GM21515 (cell line): ENCODE measurements around the gene HEATR3.
"Not testable (repeated sequence)": the region's sequence is repeated elsewhere in the genome, so short reads cannot be mapped to it uniquely, and the experiment has no call there.

Experiments used
- ATAC-seq: cut with Tn5 transposase; IDR thresholded peaks from one replicate; pipeline ENCODE4 v1.9.1; 2021; ENCODE audit not compliant: unreplicated experiment

The HEATR3 gene

DNA sequence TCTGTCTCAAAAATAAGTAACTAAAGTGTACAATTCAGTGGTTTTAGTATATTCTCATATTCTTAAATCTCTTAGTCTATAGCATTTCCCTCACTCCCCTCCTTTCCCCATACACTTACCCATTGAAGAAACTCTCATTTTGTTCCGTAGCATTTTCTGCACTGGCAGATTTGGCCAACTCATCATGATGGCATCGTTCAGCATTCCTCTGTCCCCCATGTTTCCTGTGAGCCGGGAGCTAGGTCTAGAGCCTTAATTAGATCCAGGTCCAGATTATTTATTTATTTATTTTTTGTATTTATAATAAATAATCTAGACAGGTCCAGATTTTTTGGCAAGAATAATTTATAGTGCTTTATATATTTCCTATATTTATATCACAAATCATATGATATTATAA, 31.0 kb downstream of the HEATR3 start:
- no peak for ATAC-seq

- ATAC-seq: no peak
These were observed 34.3 kb downstream of the HEATR3 start for GRCh38 chr16:50099957-50100648.

DNA sequence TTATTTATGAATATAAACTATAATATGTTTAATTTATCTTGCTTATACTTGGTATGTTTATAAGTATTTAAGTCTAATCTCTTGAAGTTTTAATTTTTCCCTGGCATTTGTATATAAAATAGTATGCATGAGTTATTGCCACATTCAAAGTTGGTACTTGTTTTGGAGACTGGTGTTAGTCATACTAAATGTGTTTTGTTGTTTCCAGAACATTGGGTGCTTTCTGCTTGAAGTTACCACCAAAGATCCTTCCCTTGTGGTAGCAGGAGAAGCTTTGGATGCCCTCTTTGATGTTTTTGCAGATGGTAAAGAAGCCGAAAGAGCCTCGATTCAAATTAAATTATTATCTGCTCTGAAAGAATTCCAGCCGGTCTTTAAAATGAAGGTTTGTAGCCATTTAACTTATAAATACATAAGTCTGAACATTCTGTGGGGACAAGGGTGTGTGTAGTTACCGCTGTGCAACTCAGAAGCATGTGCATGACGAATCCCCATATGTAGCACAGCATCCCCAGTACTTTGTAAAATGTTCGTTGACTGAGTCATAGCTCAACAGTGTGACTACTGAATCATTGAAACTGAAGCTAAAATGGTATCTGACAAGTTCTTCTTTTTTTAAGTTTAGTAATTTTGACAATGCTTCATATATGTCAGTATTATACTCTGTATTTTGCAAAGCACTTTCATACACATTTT, 36.4 kb downstream of the HEATR3 start:
- no peak for ATAC-seq

- ATAC-seq: no peak
These were observed 38.0 kb downstream of the HEATR3 start for GRCh38 chr16:50103764-50104163.

DNA sequence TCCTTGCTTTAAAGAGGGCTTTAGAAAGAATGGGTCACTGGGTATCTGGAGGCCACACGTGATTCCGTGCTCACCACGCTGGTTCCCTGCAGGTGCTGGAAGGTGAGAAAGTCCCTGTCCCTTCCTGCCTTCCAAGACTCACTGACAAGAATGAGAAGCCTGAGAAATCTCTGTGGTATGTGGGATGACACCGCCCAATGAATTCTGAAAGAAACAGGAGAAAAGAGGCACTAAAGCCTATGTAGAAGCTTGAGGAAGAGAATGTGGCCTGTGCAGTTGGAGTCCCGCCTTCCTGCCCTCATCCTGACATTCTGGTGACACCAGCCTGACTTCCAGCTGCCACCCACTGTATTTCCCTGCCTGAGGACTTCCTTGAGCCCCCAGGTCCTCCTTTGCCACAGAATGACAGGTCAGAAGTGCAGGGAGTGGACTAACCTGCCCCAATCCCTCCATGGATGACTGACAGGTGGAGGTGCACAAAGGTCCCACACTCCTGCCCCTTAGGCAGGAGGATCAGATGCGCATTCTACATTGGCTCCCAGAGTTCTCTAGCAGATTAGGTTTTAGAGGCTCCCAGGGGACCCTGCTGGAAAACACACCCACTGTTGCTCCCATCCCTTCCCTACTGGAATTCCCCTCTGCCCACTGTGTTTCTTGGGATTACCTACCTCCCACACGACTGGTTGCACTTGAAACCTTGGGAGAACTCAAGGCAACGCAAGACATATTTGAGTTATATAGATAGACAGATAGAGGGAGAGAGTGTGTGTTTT, 48.8 kb downstream of the HEATR3 start:
- ATAC-seq: no peak

DNA sequence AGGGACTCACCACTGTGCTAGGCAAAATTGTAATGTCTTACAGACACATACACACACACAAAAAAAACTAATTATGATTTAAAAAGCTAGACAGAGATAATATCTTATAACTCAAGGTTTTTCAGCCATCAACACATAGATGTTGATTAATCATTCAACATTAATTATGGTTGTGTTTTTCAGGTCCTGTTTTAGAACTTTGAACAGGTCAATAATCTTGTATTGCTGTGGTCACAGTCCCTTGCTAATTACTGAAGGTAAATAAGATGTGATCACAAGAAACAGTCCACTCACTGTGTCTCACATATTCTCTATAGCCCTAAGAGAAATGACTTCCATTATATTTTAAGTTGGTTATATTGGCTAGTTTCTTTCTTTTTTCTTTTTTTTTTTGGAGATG, 54.9 kb downstream of the HEATR3 start:
- ATAC-seq: no peak

DNA sequence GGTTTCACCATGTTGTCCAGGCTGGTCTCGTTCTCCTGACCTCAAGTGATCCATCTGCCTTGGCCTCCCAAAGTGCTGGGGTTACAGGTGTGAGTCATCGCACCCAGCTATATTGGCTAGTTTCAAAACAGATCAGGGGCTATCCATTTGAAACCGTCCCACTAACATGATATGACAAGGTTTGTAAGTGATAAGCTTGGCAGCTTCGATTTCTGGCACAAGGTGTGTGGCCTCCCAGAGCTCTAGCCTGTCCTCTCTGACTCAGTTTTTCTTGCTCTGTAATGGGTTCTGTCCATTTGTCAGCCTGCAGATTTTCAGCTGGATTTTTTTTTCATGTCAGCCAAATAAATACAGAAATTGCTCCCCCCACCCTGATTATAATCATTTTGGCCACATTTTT, 55.5 kb downstream of the HEATR3 start:
- no peak for ATAC-seq

GRCh38 chr16:50121721-50122445, 56.1 kb downstream of the HEATR3 start:
- ATAC-seq: peak; percentile 65

DNA sequence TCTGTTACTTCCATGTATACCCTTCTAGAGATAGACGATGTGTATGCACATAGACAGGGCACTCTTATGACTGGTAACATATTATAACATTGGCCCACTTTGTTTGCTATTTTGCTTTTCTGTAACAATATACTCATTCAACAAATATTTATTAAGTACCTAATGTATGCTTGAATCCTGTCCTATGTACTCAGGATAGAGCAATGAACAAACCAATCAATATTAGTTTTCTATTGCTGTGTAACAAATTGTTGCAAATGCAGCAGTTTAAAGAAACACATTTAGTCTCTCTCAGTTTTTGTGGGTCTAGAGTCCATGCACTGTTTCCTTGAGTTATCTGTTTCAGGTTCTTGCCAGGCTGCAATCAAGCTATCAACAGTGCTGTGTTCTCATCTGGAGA, 57.6 kb downstream of the HEATR3 start:
- no peak for ATAC-seq

- no peak for ATAC-seq
These were observed 59.0 kb downstream of the HEATR3 start for GRCh38 chr16:50124769-50125168.

DNA sequence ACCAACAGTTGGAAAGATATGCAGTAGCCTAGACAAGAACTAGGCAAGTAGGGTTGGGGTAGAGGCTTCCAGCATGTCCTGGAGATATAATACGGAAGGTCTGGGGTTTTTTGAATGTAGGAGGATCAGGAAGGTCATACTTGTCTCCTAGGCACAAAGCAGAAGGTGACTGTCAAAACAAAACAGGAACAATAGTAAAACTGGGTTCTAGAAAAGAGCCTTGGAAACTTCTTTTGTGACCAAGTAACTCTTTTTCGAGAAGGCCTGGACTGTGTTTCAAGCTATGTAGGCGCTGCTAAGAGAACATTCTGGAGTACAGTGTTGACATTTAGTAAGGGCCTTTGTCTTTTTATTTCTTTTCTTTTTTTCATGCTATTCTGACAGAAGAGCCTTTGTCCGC, 60.4 kb downstream of the HEATR3 start:
- no peak for ATAC-seq

- ATAC-seq: not testable (repeated sequence)
These were observed 66.8 kb downstream of the HEATR3 start for GRCh38 chr16:50132571-50132970.

- ATAC-seq: no peak
These were observed 67.4 kb downstream of the HEATR3 start for GRCh38 chr16:50133214-50133613.

- ATAC-seq: no peak
These were observed 70.6 kb downstream of the HEATR3 start for GRCh38 chr16:50136399-50136798.

DNA sequence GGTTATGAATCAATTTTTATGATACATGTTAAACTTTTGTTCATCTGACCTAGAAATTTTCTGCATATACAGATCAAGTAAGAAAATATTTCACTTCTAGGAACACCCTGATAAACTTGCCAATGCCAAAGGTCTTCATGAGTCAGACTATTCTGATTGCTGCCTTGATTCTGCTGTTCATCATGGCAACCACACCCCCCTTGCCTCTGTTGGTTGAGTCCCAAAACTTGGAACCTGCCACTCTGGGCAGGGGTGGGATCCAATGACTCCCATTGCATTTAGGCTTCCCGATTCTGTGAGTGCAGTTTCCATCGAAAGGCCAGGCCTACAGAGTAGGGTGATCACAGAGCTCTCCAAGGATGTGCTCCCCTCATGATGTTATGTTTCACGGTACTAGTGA, 71.5 kb downstream of the HEATR3 start:
- ATAC-seq: no peak

- ATAC-seq: no peak
These were observed 73.8 kb downstream of the HEATR3 start for GRCh38 chr16:50139580-50139979.

GRCh38 chr16:50144211-50144610, 78.4 kb downstream of the HEATR3 start:
- ATAC-seq: no peak

- ATAC-seq: no peak
These were observed 81.0 kb downstream of the HEATR3 start for GRCh38 chr16:50146479-50147435.

GRCh38 chr16:50151322-50151721, 85.6 kb downstream of the HEATR3 start:
- ATAC-seq: no peak

DNA sequence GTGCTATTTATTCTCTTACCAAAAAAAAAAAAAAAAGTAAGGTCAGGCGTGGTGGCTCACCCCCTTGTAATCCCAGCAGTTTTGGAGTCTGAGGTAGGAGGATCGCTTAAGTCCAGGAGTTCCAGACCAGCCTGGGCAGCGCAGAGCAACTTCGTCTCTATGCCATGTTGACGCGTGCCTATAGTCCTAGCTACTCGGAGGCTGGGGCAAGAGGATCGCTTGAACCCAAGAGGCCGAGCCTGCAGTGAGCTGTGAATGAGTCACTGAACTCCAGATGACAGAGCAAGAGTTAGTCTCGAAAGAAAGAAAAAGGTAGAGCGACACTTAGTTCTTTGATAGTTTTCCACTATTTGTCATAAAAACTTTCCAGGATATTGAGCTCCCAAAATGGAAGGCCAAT, 86.0 kb downstream of the HEATR3 start:
- no peak for ATAC-seq
